Measurements from ENCODE around the gene TXNL1. TPM values are rescaled to one million over a fixed set of nuclear protein-coding genes. Genes with fewer than 3 reads are reported as not detected.

Gene TXNL1
- total RNA-seq, 1 experiment from 2014 or later, result 90.4 TPM

- no peak overlapping the region for H3K27ac Mint-ChIP-seq
- Histone ChIP-seq H3K4me2 (ENCODE audit: insufficient read depth, insufficient read length, low read length) (no peak overlapping the region), H4K5ac (ENCODE audit: insufficient read length, low read depth, low read length) (no peak overlapping the region)
These were observed 73.3 kb downstream of the TXNL1 start for GRCh38 chr18:56565046-56565445.

More at GRCh38 chr18:56565046-56565445, 73.3 kb downstream of the TXNL1 start:
- no peaks in the 10 kb centered on the region for H3K36me3 Mint-ChIP-seq (ENCODE audit: insufficient read depth in 1 of 3, low read depth in 3 of 3)
- no peaks in the 10 kb centered on the region for H3K23me2 ChIP-seq (ENCODE audit: insufficient read length, low read depth, low read length, poor library complexity, severe bottlenecking)
- H3K9me3 Mint-ChIP-seq, result no peaks in the 10 kb centered on the region
- no peak overlapping the region for H3K27ac ChIP-seq (ENCODE audit: insufficient read length, low read depth, low read length)
- H2AFZ ChIP-seq (ENCODE audit: low read length), result no peak overlapping the region
- no peak overlapping the region for H3K56ac ChIP-seq (ENCODE audit: insufficient read length, low read depth, low read length)
- H2BK5ac ChIP-seq (ENCODE audit: insufficient read length, low read length), result no peak overlapping the region
- H3K14ac ChIP-seq (ENCODE audit: insufficient read depth, low read length), result no peak overlapping the region
- no peak overlapping the region for H2AK5ac ChIP-seq (ENCODE audit: insufficient read length, low read length)
- H3K4me3 Mint-ChIP-seq, result no peak overlapping the region
- H3K9ac ChIP-seq (ENCODE audit: extremely low read depth, insufficient read length, low read length), result no peak overlapping the region
- no peak overlapping the region for H4K91ac ChIP-seq (ENCODE audit: insufficient read length, low read depth, low read length)
- no peak overlapping the region for H2BK120ac ChIP-seq (ENCODE audit: low read depth, low read length, poor library complexity, severe bottlenecking)
- H3K4ac ChIP-seq (ENCODE audit: low read depth, low read length), result no peak overlapping the region
- no peak overlapping the region for H4K8ac ChIP-seq (replicated peaks; ENCODE audit: insufficient read length, low read depth, low read length)
- H3K4me1 ChIP-seq (ENCODE audit: insufficient read depth, low read length), result 0 out of 2 replicates have a peak, but pooled peaks cover 2% of the 10 kb centered on the region
- H2BK15ac ChIP-seq (ENCODE audit: low read depth, low read length), result no peak overlapping the region
- H3K79me1 ChIP-seq (ENCODE audit: insufficient read depth, low read depth, low read length, poor library complexity, severe bottlenecking), result no peaks in the 10 kb centered on the region
- TF ChIP-seq, protein P1, sequence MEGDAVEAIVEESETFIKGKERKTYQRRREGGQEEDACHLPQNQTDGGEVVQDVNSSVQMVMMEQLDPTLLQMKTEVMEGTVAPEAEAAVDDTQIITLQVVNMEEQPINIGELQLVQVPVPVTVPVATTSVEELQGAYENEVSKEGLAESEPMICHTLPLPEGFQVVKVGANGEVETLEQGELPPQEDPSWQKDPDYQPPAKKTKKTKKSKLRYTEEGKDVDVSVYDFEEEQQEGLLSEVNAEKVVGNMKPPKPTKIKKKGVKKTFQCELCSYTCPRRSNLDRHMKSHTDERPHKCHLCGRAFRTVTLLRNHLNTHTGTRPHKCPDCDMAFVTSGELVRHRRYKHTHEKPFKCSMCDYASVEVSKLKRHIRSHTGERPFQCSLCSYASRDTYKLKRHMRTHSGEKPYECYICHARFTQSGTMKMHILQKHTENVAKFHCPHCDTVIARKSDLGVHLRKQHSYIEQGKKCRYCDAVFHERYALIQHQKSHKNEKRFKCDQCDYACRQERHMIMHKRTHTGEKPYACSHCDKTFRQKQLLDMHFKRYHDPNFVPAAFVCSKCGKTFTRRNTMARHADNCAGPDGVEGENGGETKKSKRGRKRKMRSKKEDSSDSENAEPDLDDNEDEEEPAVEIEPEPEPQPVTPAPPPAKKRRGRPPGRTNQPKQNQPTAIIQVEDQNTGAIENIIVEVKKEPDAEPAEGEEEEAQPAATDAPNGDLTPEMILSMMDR (conservative IDR thresholded peaks at IDR 0.05), result no peak
- peaks cover 14% of the 10 kb centered on the region in 2 experiments for H3K4me1 Mint-ChIP-seq
- no peak overlapping the region for H2BK12ac ChIP-seq (ENCODE audit: insufficient read length, low read depth, low read length)
- no peak overlapping the region for H3T11ph ChIP-seq (ENCODE audit: low read length)
- H3K27me3 ChIP-seq (ENCODE audit: insufficient read depth, low read length), result no peaks in the 10 kb centered on the region
- H3K23ac ChIP-seq (ENCODE audit: insufficient read length, low read depth, low read length), result no peak overlapping the region
- H3K18ac ChIP-seq (ENCODE audit: insufficient read length, low read depth, low read length), result no peak overlapping the region
- no peaks in the 10 kb centered on the region for H3K79me2 ChIP-seq (ENCODE audit: insufficient read depth, low read length)
- no peaks in the 10 kb centered on the region for H3K9me3 ChIP-seq (ENCODE audit: control insufficient read depth, low read depth, low read length)
- peaks cover 4% of the 10 kb centered on the region; the same call in 1 of the 2 replicates for H3K27me3 Mint-ChIP-seq (ENCODE audit: low read depth)
- no peak overlapping the region for H2BK20ac ChIP-seq (ENCODE audit: low read depth, low read length, poor library complexity, severe bottlenecking)
- no CpG with 5 or more reads among the region's 6 CpGs for WGBS (ENCODE audit: extremely low coverage, insufficient read length, low lambda C conversion rate)
- H4K20me1 ChIP-seq (ENCODE audit: control insufficient read depth, insufficient read depth, insufficient read length), result no peaks in the 10 kb centered on the region
- DNase-seq, result no peak
